Measurements from ENCODE around the gene PLA2G15. TPM values are rescaled to one million over a fixed set of nuclear protein-coding genes. Genes with fewer than 3 reads are reported as not detected.

PLA2G15 gene
- total RNA-seq, 2 donors from 2014 or later = 15.7 to 39.5 TPM

DNA sequence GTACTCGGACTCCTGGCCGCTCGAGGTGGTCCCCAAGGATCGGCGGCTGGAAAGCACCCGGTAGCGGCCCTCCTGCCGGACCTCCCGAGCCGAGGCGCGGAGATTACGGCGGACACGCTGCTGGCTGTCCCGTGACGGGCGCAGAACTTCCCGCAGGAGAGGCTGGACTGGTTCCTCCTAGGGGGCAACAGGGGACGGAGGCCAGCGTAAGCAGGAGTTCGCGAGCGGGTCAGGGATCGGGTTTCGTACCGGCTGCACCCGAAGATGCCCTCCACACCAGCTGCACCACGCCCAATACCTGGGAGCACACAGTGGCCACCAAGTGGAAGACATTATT, 65.2 kb downstream of the PLA2G15 start:
- peak overlapping the region; percentile 70 to 72 for H3K27ac ChIP-seq
- peak; percentile 13 for DNase-seq (ENCODE audit: low spot score)
- intact Hi-C loops (cut with DNase I) = loop anchor here (5.0 kb wide), 1 partner anchor 48 kb away; the partner anchor contains the start of gene SLC7A6
- peak overlapping the region; percentile 65 to 76 for H3K4me3 ChIP-seq
- TF ChIP-seq POLR2AphosphoS5 (IDR thresholded peaks at IDR 0.05) (no peak), POLR2A (IDR thresholded peaks at IDR 0.05) (no peak)
- TF ChIP-seq, protein P1, sequence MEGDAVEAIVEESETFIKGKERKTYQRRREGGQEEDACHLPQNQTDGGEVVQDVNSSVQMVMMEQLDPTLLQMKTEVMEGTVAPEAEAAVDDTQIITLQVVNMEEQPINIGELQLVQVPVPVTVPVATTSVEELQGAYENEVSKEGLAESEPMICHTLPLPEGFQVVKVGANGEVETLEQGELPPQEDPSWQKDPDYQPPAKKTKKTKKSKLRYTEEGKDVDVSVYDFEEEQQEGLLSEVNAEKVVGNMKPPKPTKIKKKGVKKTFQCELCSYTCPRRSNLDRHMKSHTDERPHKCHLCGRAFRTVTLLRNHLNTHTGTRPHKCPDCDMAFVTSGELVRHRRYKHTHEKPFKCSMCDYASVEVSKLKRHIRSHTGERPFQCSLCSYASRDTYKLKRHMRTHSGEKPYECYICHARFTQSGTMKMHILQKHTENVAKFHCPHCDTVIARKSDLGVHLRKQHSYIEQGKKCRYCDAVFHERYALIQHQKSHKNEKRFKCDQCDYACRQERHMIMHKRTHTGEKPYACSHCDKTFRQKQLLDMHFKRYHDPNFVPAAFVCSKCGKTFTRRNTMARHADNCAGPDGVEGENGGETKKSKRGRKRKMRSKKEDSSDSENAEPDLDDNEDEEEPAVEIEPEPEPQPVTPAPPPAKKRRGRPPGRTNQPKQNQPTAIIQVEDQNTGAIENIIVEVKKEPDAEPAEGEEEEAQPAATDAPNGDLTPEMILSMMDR (IDR thresholded peaks at IDR 0.05) = no peak
- WGBS = 2% methylated on average over 10 of the region's 29 CpGs
- H3K9me3 ChIP-seq = no peaks in the 10 kb centered on the region
- no peaks in the 10 kb centered on the region for H3K27me3 ChIP-seq (replicated peaks; ENCODE audit: insufficient read depth)
- H3K4me1 ChIP-seq (replicated peaks) = peaks cover 8% of the 10 kb centered on the region
- H3K36me3 ChIP-seq = no peaks in the 10 kb centered on the region

Small RNA genes lying within 50 kb of the gene (microRNA-seq; reads per million reads assigned to microRNA genes)
- gene MIR6773 = not detected

Small RNA genes lying within 50 kb of the gene (small RNA-seq; reads per million reads assigned to genes)
- gene RNU6-1262P = 0 reads per million in 2 donors

Other genes starting within 250 kb of the PLA2G15 start
- gene DPEP2, start 245.9 kb upstream of the PLA2G15 start, total RNA-seq = 1 to 10 TPM in 1 of 2 donors, under 1 TPM in 1; 0.41 to 2.4 TPM
- under 1 TPM in 1 of 2 donors, not detected in 1; 0.62 TPM for gene DPEP2NB, start 229.5 kb upstream of the PLA2G15 start, total RNA-seq
- gene DDX28, start 222.1 kb upstream of the PLA2G15 start, total RNA-seq = 10 to 100 TPM in 1 of 2 donors, 1 to 10 TPM in 1; 7.1 to 16.5 TPM
- 10 to 100 TPM in 1 of 2 donors, 1 to 10 TPM in 1; 7.2 to 14.5 TPM for gene DUS2, start 222.1 kb upstream of the PLA2G15 start, total RNA-seq
- gene NFATC3, start 160.0 kb upstream of the PLA2G15 start, total RNA-seq = 10 to 100 TPM; 36.6 to 84.1 TPM
- 10 to 100 TPM; 24.5 to 48.1 TPM for gene ESRP2, start 9.2 kb upstream of the PLA2G15 start, total RNA-seq
- gene SLC7A6, start 19.2 kb downstream of the PLA2G15 start, total RNA-seq = 10 to 100 TPM; 12.8 to 30.5 TPM
- gene SLC7A6OS, start 65.6 kb downstream of the PLA2G15 start, total RNA-seq = 10 to 100 TPM in 1 of 2 donors, 1 to 10 TPM in 1; 10.0 to 23.6 TPM
- 10 to 100 TPM; 45.2 to 77.9 TPM for gene PRMT7, start 65.6 kb downstream of the PLA2G15 start, total RNA-seq
- gene SMPD3, start 203.1 kb downstream of the PLA2G15 start, total RNA-seq = 10 to 100 TPM in 1 of 2 donors, 1 to 10 TPM in 1; 4.7 to 27.8 TPM